ENCODE results near the gene WTAP.
"Not testable (repeated sequence)": the region's sequence is repeated elsewhere in the genome, so short reads cannot be mapped to it uniquely, and the experiment has no call there.

Gene WTAP

GRCh38 chr6:159732550-159732949, 5.2 kb downstream of the WTAP start:
- H3K4me3 Mint-ChIP-seq, H3K9me3 Mint-ChIP-seq, H3K27me3 Mint-ChIP-seq: not testable (repeated sequence)
- Mint-ChIP-seq H3K4me1 (ENCODE audit: low read depth) (peaks cover 76% of the 10 kb centered on the region), H3K36me3 (ENCODE audit: low read depth) (peaks cover 49% of the 10 kb centered on the region), H3K27ac (peak overlapping the region; percentile 38)

GRCh38 chr6:159733395-159733794, 6.1 kb downstream of the WTAP start:
- H3K9me3 Mint-ChIP-seq, H3K27me3 Mint-ChIP-seq, H3K4me3 Mint-ChIP-seq: not testable (repeated sequence)
- peak overlapping the region; percentile 31 for H3K27ac Mint-ChIP-seq
- peaks cover 83% of the 10 kb centered on the region for H3K4me1 Mint-ChIP-seq (ENCODE audit: low read depth)
- peaks cover 51% of the 10 kb centered on the region for H3K36me3 Mint-ChIP-seq (ENCODE audit: low read depth)

- no peaks in the 10 kb centered on the region for H3K9me3 Mint-ChIP-seq
- no peak overlapping the region for H3K4me3 Mint-ChIP-seq
- H3K27ac Mint-ChIP-seq, result peak overlapping the region; percentile 45
- no peaks in the 10 kb centered on the region for H3K27me3 Mint-ChIP-seq
- peaks cover 52% of the 10 kb centered on the region for H3K4me1 Mint-ChIP-seq (ENCODE audit: low read depth)
- peaks cover 49% of the 10 kb centered on the region for H3K36me3 Mint-ChIP-seq (ENCODE audit: low read depth)
Observed at GRCh38 chr6:159736908-159737307, 9.6 kb downstream of the WTAP start.

- H3K27ac Mint-ChIP-seq, result no peak overlapping the region
- H3K27me3 Mint-ChIP-seq, result no peaks in the 10 kb centered on the region
- no peaks in the 10 kb centered on the region for H3K9me3 Mint-ChIP-seq
- H3K4me1 Mint-ChIP-seq (ENCODE audit: low read depth), result peaks cover 28% of the 10 kb centered on the region
- peaks cover 65% of the 10 kb centered on the region for H3K36me3 Mint-ChIP-seq (ENCODE audit: low read depth)
- H3K4me3 Mint-ChIP-seq, result no peak overlapping the region
Observed at GRCh38 chr6:159739341-159739740, 12.0 kb downstream of the WTAP start.

GRCh38 chr6:159742165-159742564, 14.9 kb downstream of the WTAP start:
- Mint-ChIP-seq H3K27ac (peak overlapping the region; percentile 17), H3K4me3 (no peak overlapping the region), H3K27me3 (no peaks in the 10 kb centered on the region), H3K4me1 (ENCODE audit: low read depth) (peaks cover 11% of the 10 kb centered on the region), H3K9me3 (no peaks in the 10 kb centered on the region), H3K36me3 (ENCODE audit: low read depth) (peaks cover 86% of the 10 kb centered on the region)

GRCh38 chr6:159745081-159745480, 17.8 kb downstream of the WTAP start:
- Mint-ChIP-seq H3K27me3 (no peaks in the 10 kb centered on the region), H3K27ac (peak overlapping the region; percentile 63), H3K36me3 (ENCODE audit: low read depth) (peaks cover 91% of the 10 kb centered on the region), H3K4me3 (no peak overlapping the region), H3K9me3 (no peaks in the 10 kb centered on the region), H3K4me1 (ENCODE audit: low read depth) (peaks cover 4% of the 10 kb centered on the region)

GRCh38 chr6:159746759-159747158, 19.5 kb downstream of the WTAP start:
- Mint-ChIP-seq H3K9me3 (no peaks in the 10 kb centered on the region), H3K27ac (no peak overlapping the region), H3K4me1 (ENCODE audit: low read depth) (no peaks in the 10 kb centered on the region), H3K4me3 (no peak overlapping the region), H3K36me3 (ENCODE audit: low read depth) (peaks cover 92% of the 10 kb centered on the region), H3K27me3 (no peaks in the 10 kb centered on the region)

GRCh38 chr6:159748127-159748526, 20.8 kb downstream of the WTAP start:
- not testable (repeated sequence) for H3K4me3 Mint-ChIP-seq; H3K27ac Mint-ChIP-seq; H3K9me3 Mint-ChIP-seq; H3K27me3 Mint-ChIP-seq; H3K4me1 Mint-ChIP-seq (ENCODE audit: low read depth)
- H3K36me3 Mint-ChIP-seq (ENCODE audit: low read depth), result peaks cover 94% of the 10 kb centered on the region

- H3K4me3 Mint-ChIP-seq, result no peak overlapping the region
- H3K27me3 Mint-ChIP-seq, result no peaks in the 10 kb centered on the region
- H3K9me3 Mint-ChIP-seq, result no peaks in the 10 kb centered on the region
- H3K27ac Mint-ChIP-seq, result no peak overlapping the region
- peaks cover 4% of the 10 kb centered on the region for H3K4me1 Mint-ChIP-seq (ENCODE audit: low read depth)
- peaks cover 94% of the 10 kb centered on the region for H3K36me3 Mint-ChIP-seq (ENCODE audit: low read depth)
Observed at GRCh38 chr6:159751448-159751847, 24.1 kb downstream of the WTAP start.

- Mint-ChIP-seq H3K27me3 (no peaks in the 10 kb centered on the region), H3K9me3 (no peaks in the 10 kb centered on the region), H3K36me3 (ENCODE audit: low read depth) (peaks cover 96% of the 10 kb centered on the region), H3K27ac (peak overlapping the region; percentile 2), H3K4me3 (no peak overlapping the region), H3K4me1 (ENCODE audit: low read depth) (peaks cover 9% of the 10 kb centered on the region)
Observed at GRCh38 chr6:159753081-159753872, 26.0 kb downstream of the WTAP start.

- Mint-ChIP-seq H3K27ac (peak overlapping the region; percentile 47), H3K4me3 (no peak overlapping the region), H3K9me3 (no peaks in the 10 kb centered on the region), H3K4me1 (ENCODE audit: low read depth) (peaks cover 9% of the 10 kb centered on the region), H3K36me3 (ENCODE audit: low read depth) (peaks cover 91% of the 10 kb centered on the region), H3K27me3 (no peaks in the 10 kb centered on the region)
Observed at GRCh38 chr6:159754401-159754800, 27.1 kb downstream of the WTAP start.

GRCh38 chr6:159754959-159755914, 27.9 kb downstream of the WTAP start:
- H3K36me3 Mint-ChIP-seq (ENCODE audit: low read depth), result peaks cover 87% of the 10 kb centered on the region
- H3K4me1 Mint-ChIP-seq (ENCODE audit: low read depth), result peaks cover 15% of the 10 kb centered on the region
- no peak overlapping the region for H3K4me3 Mint-ChIP-seq
- H3K27ac Mint-ChIP-seq, result peak overlapping the region; percentile 73
- no peaks in the 10 kb centered on the region for H3K27me3 Mint-ChIP-seq
- H3K9me3 Mint-ChIP-seq, result no peaks in the 10 kb centered on the region

GRCh38 chr6:159756508-159756907, 29.2 kb downstream of the WTAP start:
- Mint-ChIP-seq H3K9me3 (no peaks in the 10 kb centered on the region), H3K4me1 (ENCODE audit: low read depth) (peaks cover 26% of the 10 kb centered on the region), H3K27me3 (no peaks in the 10 kb centered on the region), H3K36me3 (ENCODE audit: low read depth) (peaks cover 76% of the 10 kb centered on the region), H3K27ac (no peak overlapping the region), H3K4me3 (no peak overlapping the region)

GRCh38 chr6:159758031-159759001, 31.0 kb downstream of the WTAP start:
- Mint-ChIP-seq H3K36me3 (ENCODE audit: low read depth) (peaks cover 62% of the 10 kb centered on the region), H3K9me3 (no peaks in the 10 kb centered on the region), H3K4me3 (no peak overlapping the region), H3K27ac (peak overlapping the region; percentile 8), H3K27me3 (no peaks in the 10 kb centered on the region), H3K4me1 (ENCODE audit: low read depth) (peaks cover 33% of the 10 kb centered on the region)

Data from stimulated activated naive CD8-positive, alpha-beta T cell treated with anti-CD3 and anti-CD28 coated beads, Interleukin-15, Interleukin-2, amounts not matched to agents 100 ng/mL and 50 ng/mL, for 24 hours (primary cell).